Mesendoderm (in vitro differentiated cells): ENCODE results near the gene ERGIC2.
"Not testable (repeated sequence)": the region's sequence is repeated elsewhere in the genome, so short reads cannot be mapped to it uniquely, and the experiment has no call there.

ENCODE experiments used
- DNase-seq: peaks from one replicate; pipeline ENCODE4 v3.0.0; 2013
- H2AK5ac ChIP-seq: 2 replicates; pipeline ENCODE4 v1.6.1; 2013; ENCODE audit warnings: low read length, inconsistent platforms
- H2BK120ac ChIP-seq: 2 replicates; pipeline ENCODE4 v1.6.1; 2013; ENCODE audit warnings: low read depth, mild to moderate bottlenecking, low read length, moderate library complexity, mixed read lengths
- H2BK15ac ChIP-seq: replicated peaks from 2 replicates; pipeline ENCODE4 v1.6.1; 2013; ENCODE audit warnings: low read depth, mild to moderate bottlenecking, moderate library complexity
- H2BK5ac ChIP-seq: 2 replicates; pipeline ENCODE4 v1.6.1; 2013; ENCODE audit warnings: low read length, inconsistent platforms
- H3K18ac ChIP-seq: 2 replicates; pipeline ENCODE4 v1.6.1; 2013; ENCODE audit warnings: mild to moderate bottlenecking, low read length, mixed read lengths
- H3K23ac ChIP-seq: one replicate; pipeline ENCODE4 v1.6.1; 2013; ENCODE audit warnings: low read length
- H3K27ac ChIP-seq: 2 replicates; pipeline ENCODE4 v1.5.1; 2013; ENCODE audit warnings: low read depth, mild to moderate bottlenecking, inconsistent platforms, low read length, moderate library complexity
- H3K27me3 ChIP-seq: 2 replicates; pipeline ENCODE4 v1.6.1; 2013; ENCODE audit warnings: low read length, control low read depth, mild to moderate bottlenecking, inconsistent platforms; ENCODE audit not compliant: insufficient read depth, poor library complexity
- H3K36me3 ChIP-seq: 2 replicates; pipeline ENCODE4 v1.6.1; 2013; ENCODE audit warnings: low read length, inconsistent platforms; ENCODE audit not compliant: control insufficient read depth, insufficient read depth
- H3K4ac ChIP-seq: one replicate; pipeline ENCODE4 v1.6.1; 2013; ENCODE audit warnings: low read depth, mild to moderate bottlenecking, low read length, moderate library complexity
- H3K4me1 ChIP-seq: 2 replicates; pipeline ENCODE4 v1.6.1; 2013; ENCODE audit warnings: low read depth, low read length, inconsistent platforms; ENCODE audit not compliant: control insufficient read depth
- H3K4me2 ChIP-seq: 2 replicates; pipeline ENCODE4 v1.6.1; 2013; ENCODE audit warnings: low read length
- H3K4me3 ChIP-seq: 2 replicates; pipeline ENCODE4 v1.5.1; 2013; ENCODE audit warnings: mild to moderate bottlenecking, low read length
- H3K56ac ChIP-seq: one replicate; pipeline ENCODE4 v1.6.1; 2013; ENCODE audit warnings: low read length
- H3K79me1 ChIP-seq: 2 replicates; pipeline ENCODE4 v1.6.1; 2013; ENCODE audit warnings: low read length, inconsistent platforms
- H3K79me2 ChIP-seq: 2 replicates; pipeline ENCODE4 v1.6.1; 2013; ENCODE audit warnings: mild to moderate bottlenecking, low read length; ENCODE audit not compliant: control insufficient read depth, insufficient read depth
- H3K9ac ChIP-seq: 2 replicates; pipeline ENCODE4 v1.6.1; 2013; ENCODE audit warnings: low read length, inconsistent platforms
- H4K5ac ChIP-seq: one replicate; pipeline ENCODE4 v1.6.1; 2013; ENCODE audit warnings: low read length
- H4K8ac ChIP-seq: one replicate; pipeline ENCODE4 v1.6.1; 2013; ENCODE audit warnings: low read depth, mild to moderate bottlenecking, control low read depth, low read length, moderate library complexity
- WGBS: extraction: QIAGEN DNeasy Blood & Tissue Kit; methylation state at CpG from one replicate; pipeline ENCODE4 v1.1.7; 2013; ENCODE audit warnings: low lambda C conversion rate, missing lambda C conversion rate; ENCODE audit not compliant: insufficient coverage; ENCODE audit errors: extremely low coverage; 5-methylcytosine and 5-hydroxymethylcytosine counted together

Gene ERGIC2

GRCh38 chr12:29403991-29404390, 23.0 kb upstream of the ERGIC2 start:
- Histone ChIP-seq H2BK15ac (no peak overlapping the region), H3K36me3 (no peaks in the 10 kb centered on the region), H2BK120ac (no peak overlapping the region), H3K4me1 (no peaks in the 10 kb centered on the region), H3K79me1 (no peaks in the 10 kb centered on the region), H3K4ac (no peak overlapping the region), H4K8ac (no peak overlapping the region), H3K27me3 (no peaks in the 10 kb centered on the region), H3K4me3 (no peak overlapping the region), H3K56ac (no peak overlapping the region), H4K5ac (no peak overlapping the region), H3K23ac (no peak overlapping the region), H2BK5ac (no peak overlapping the region), H3K27ac (no peak overlapping the region), H2AK5ac (no peak overlapping the region), H3K9ac (no peak overlapping the region), H3K79me2 (no peaks in the 10 kb centered on the region), H3K18ac (no peak overlapping the region), H3K4me2 (no peak overlapping the region)
- WGBS = no CpG with 5 or more reads among the region's 4 CpGs
- DNase-seq = peak; percentile 3

- Histone ChIP-seq H3K4me2 (no peak overlapping the region), H3K27ac (no peak overlapping the region), H3K27me3 (no peaks in the 10 kb centered on the region), H3K18ac (no peak overlapping the region), H2AK5ac (no peak overlapping the region), H3K23ac (no peak overlapping the region), H3K4me3 (no peak overlapping the region), H3K4ac (no peak overlapping the region), H2BK5ac (no peak overlapping the region), H2BK120ac (no peak overlapping the region), H3K56ac (no peak overlapping the region), H4K5ac (no peak overlapping the region), H3K9ac (no peak overlapping the region), H4K8ac (no peak overlapping the region), H3K79me1 (no peaks in the 10 kb centered on the region), H3K36me3 (no peaks in the 10 kb centered on the region), H3K4me1 (no peaks in the 10 kb centered on the region), H2BK15ac (no peak overlapping the region), H3K79me2 (no peaks in the 10 kb centered on the region)
- no peak for DNase-seq
Observed at GRCh38 chr12:29402437-29402836, 21.5 kb upstream of the ERGIC2 start.

GRCh38 chr12:29398495-29398894, 17.5 kb upstream of the ERGIC2 start:
- no CpG with 5 or more reads among the region's 1 CpG for WGBS
- Histone ChIP-seq H3K4ac (no peak overlapping the region), H3K27ac (no peak overlapping the region), H3K36me3 (no peaks in the 10 kb centered on the region), H3K79me1 (no peaks in the 10 kb centered on the region), H3K4me3 (no peak overlapping the region), H3K18ac (no peak overlapping the region), H2BK5ac (no peak overlapping the region), H3K23ac (no peak overlapping the region), H3K9ac (no peak overlapping the region), H2BK120ac (no peak overlapping the region), H3K56ac (no peak overlapping the region), H3K4me1 (no peaks in the 10 kb centered on the region), H4K5ac (no peak overlapping the region), H4K8ac (no peak overlapping the region), H2AK5ac (no peak overlapping the region), H2BK15ac (no peak overlapping the region), H3K27me3 (no peaks in the 10 kb centered on the region), H3K4me2 (no peak overlapping the region), H3K79me2 (no peaks in the 10 kb centered on the region)
- DNase-seq = no peak

- no peak overlapping the region for H2BK120ac ChIP-seq
- H3K4me2 ChIP-seq = no peak overlapping the region
- H3K79me1 ChIP-seq = no peaks in the 10 kb centered on the region
- H2BK15ac ChIP-seq = no peak overlapping the region
- no peak overlapping the region for H2BK5ac ChIP-seq
- H3K18ac ChIP-seq = no peak overlapping the region
- H3K4me1 ChIP-seq = no peaks in the 10 kb centered on the region
- no peaks in the 10 kb centered on the region for H3K79me2 ChIP-seq
- no peak for DNase-seq
- no peak overlapping the region for H3K23ac ChIP-seq
- no peak overlapping the region for H3K4me3 ChIP-seq
- H3K9ac ChIP-seq = no peak overlapping the region
- no CpG with 5 or more reads among the region's 3 CpGs for WGBS
- no peaks in the 10 kb centered on the region for H3K36me3 ChIP-seq
- no peak overlapping the region for H4K5ac ChIP-seq
- no peak overlapping the region for H3K56ac ChIP-seq
- no peaks in the 10 kb centered on the region for H3K27me3 ChIP-seq
- no peak overlapping the region for H3K4ac ChIP-seq
- no peak overlapping the region for H4K8ac ChIP-seq
- H3K27ac ChIP-seq = no peak overlapping the region
- H2AK5ac ChIP-seq = no peak overlapping the region
Observed at GRCh38 chr12:29396774-29397173, 15.8 kb upstream of the ERGIC2 start.

- no peak overlapping the region for H3K4me3 ChIP-seq
- no peak overlapping the region for H3K56ac ChIP-seq
Observed at GRCh38 chr12:29395356-29395755, 14.4 kb upstream of the ERGIC2 start.

GRCh38 chr12:29390419-29390818, 9.4 kb upstream of the ERGIC2 start:
- not testable (repeated sequence) for H4K8ac ChIP-seq, H4K5ac ChIP-seq, H3K36me3 ChIP-seq, H2BK15ac ChIP-seq, H3K56ac ChIP-seq, H3K27ac ChIP-seq, H3K79me2 ChIP-seq, H3K4me2 ChIP-seq, H3K4me1 ChIP-seq, H3K4ac ChIP-seq, H3K4me3 ChIP-seq, H3K9ac ChIP-seq, H2AK5ac ChIP-seq, H2BK5ac ChIP-seq, H3K23ac ChIP-seq, H3K18ac ChIP-seq, H3K79me1 ChIP-seq, H3K27me3 ChIP-seq, DNase-seq, H2BK120ac ChIP-seq
- no CpG with 5 or more reads among the region's 3 CpGs for WGBS

More at GRCh38 chr12:29395356-29395755, 14.4 kb upstream of the ERGIC2 start:
- Histone ChIP-seq H3K79me2 (no peaks in the 10 kb centered on the region), H4K5ac (no peak overlapping the region), H2BK15ac (no peak overlapping the region), H3K23ac (no peak overlapping the region), H3K9ac (no peak overlapping the region), H3K4me1 (no peaks in the 10 kb centered on the region), H3K79me1 (no peaks in the 10 kb centered on the region), H2BK5ac (no peak overlapping the region), H3K36me3 (no peaks in the 10 kb centered on the region), H3K27me3 (no peaks in the 10 kb centered on the region), H2AK5ac (no peak overlapping the region), H3K4ac (no peak overlapping the region), H2BK120ac (no peak overlapping the region), H4K8ac (no peak overlapping the region), H3K18ac (no peak overlapping the region), H3K27ac (no peak overlapping the region), H3K4me2 (no peak overlapping the region)
- no CpG with 5 or more reads among the region's 1 CpG for WGBS
- DNase-seq = no peak
